AG04450 (cell line): ENCODE data around the gene AFMID. TPM values are rescaled to one million over a fixed set of nuclear protein-coding genes. Genes with fewer than 3 reads are reported as not detected.
A peak's percentile ranks its signal among the peaks of the same experiment; 100 is the strongest.

Experiments
- CTCF ChIA-PET: fragments of 300-600, 350-600 bp; formaldehyde crosslinking; extraction: SDS; loops from one replicate; lab custom pipeline; 2022; ENCODE audit warnings: antibody characterized with exemption, inconsistent platforms; lab: Charles Lee
- POLR2A ChIA-PET: fragments of 350-600 bp; formaldehyde crosslinking; extraction: SDS; loops from one replicate; lab custom pipeline; 2021; ENCODE audit warnings: antibody characterized with exemption, inconsistent platforms; lab: Yijun Ruan, JAX
- DNase-seq: peaks from one replicate; pipeline ENCODE4 v3.0.0-alpha.2; 2011; ENCODE audit warnings: low read depth, low spot score
- H3K27ac ChIP-seq: one replicate; pipeline ENCODE4 v1.5.1; 2012; ENCODE audit warnings: low read depth, low read length, control low read depth
- H3K27me3 ChIP-seq: one replicate; pipeline ENCODE4 v1.6.0; 2012; ENCODE audit warnings: low read length; ENCODE audit not compliant: control insufficient read depth, insufficient read depth
- H3K4me3 ChIP-seq: 2 replicates; pipeline ENCODE4 v1.5.1; 2011; ENCODE audit warnings: mild to moderate bottlenecking, low read depth, low read length, control low read depth
- H3K9me3 ChIP-seq: 2 replicates; pipeline ENCODE4 v1.5.1; 2012; ENCODE audit warnings: low read length; ENCODE audit not compliant: control insufficient read depth, insufficient read depth
- CTCF ChIP-seq: IDR thresholded peaks from 2 replicates; pipeline ENCODE4 v1.5.1; 2011; ENCODE audit warnings: low read depth, low read length, control low read depth, inconsistent platforms
- polyA plus RNA-seq: library from polyadenylated mRNA; depleted of rRNA; stranded (reverse); fragments of >200 nt; gene quantifications from 2 replicates; pipeline ENCODE4 v1.2.3, GENCODE V29; 2011

Gene AFMID
- polyA plus RNA-seq, 1 experiment, result 26.2 TPM

- Histone ChIP-seq H3K27ac (no peak overlapping the region), H3K27me3 (no peaks in the 10 kb centered on the region), H3K9me3 (peaks cover 5% of the 10 kb centered on the region; the same call in 1 of the 2 replicates), H3K4me3 (no peak overlapping the region)
- TF ChIP-seq CTCF, result 0 out of 2 replicates have a peak, but pooled peaks have one; percentile 6
- ChIA-PET CTCF (no interaction called here), POLR2A (interaction anchor here (0.5 kb wide), 1 partner anchor 55 kb away, joined by 4 read pairs; no protein-coding TSS in a partner anchor)
- peak; percentile 56 for DNase-seq
Measured at GRCh38 chr17:78144147-78144719, 42.9 kb upstream of the AFMID start.

GRCh38 chr17:78144736-78145641 lies 42.2 kb upstream of the AFMID start:
- POLR2A ChIA-PET, result no interaction called here

GRCh38 chr17:78146471-78146869 lies 40.7 kb upstream of the AFMID start:
- Histone ChIP-seq H3K27ac (no peak overlapping the region), H3K4me3 (no peak overlapping the region), H3K27me3 (no peaks in the 10 kb centered on the region), H3K9me3 (no peaks in the 10 kb centered on the region; the same call in 1 of the 2 replicates)
- ChIA-PET CTCF (no interaction called here), POLR2A (no interaction called here)
- no peak for TF ChIP-seq CTCF
- DNase-seq, result no peak

More at GRCh38 chr17:78144736-78145641, 42.2 kb upstream of the AFMID start:
- H3K27me3 ChIP-seq, result no peaks in the 10 kb centered on the region
- DNase-seq, result no peak
- no peak overlapping the region for H3K4me3 ChIP-seq
- no peak for TF ChIP-seq CTCF
- no peak overlapping the region for H3K27ac ChIP-seq
- peaks cover 5% of the 10 kb centered on the region; the same call in 1 of the 2 replicates for H3K9me3 ChIP-seq
- CTCF ChIA-PET, result no interaction called here

- no peaks in the 10 kb centered on the region for H3K27me3 ChIP-seq
- no peak for DNase-seq
- ChIA-PET POLR2A (no interaction called here), CTCF (no interaction called here)
- no peak for TF ChIP-seq CTCF
- no peak overlapping the region for H3K4me3 ChIP-seq
- peak overlapping the region; percentile 11 for H3K27ac ChIP-seq
- H3K9me3 ChIP-seq, result no peaks in the 10 kb centered on the region; the same call in 1 of the 2 replicates
Measured at GRCh38 chr17:78146881-78147280, 40.3 kb upstream of the AFMID start.
